ENCODE data around the gene ACTMAP. TPM values are rescaled to one million over a fixed set of nuclear protein-coding genes. Genes with fewer than 3 reads are reported as not detected.

ACTMAP gene
- total RNA-seq, 1 experiment from 2014 or later = 27.7 TPM

DNA sequence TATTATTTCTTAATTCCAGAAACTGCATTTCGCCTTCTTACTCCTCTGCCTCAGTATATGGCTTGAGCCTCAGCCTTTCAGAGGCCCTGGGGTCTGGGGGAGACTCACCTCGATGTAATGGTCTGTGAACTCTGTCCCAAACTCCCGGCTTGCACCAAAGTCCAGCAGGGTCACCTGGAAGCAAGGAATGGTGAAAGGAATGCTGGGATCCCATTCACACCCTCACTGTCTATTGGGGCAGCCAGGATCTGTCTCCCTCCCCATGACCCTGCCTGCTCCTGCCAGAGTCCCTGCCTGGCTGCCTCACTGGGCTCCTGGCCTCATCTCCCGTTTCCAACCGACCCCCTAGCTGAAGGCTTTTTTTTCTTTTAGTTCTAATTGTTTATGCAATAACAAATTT is 54.4 kb downstream of the ACTMAP start:
- H3K56ac ChIP-seq (ENCODE audit: insufficient read length, low read depth, low read length) = no peak overlapping the region
- peaks cover 5 to 12% of the 10 kb centered on the region in 2 experiments; a peak in 3 of 4 replicates for H3K4me1 Mint-ChIP-seq
- no peaks in the 10 kb centered on the region for H3K4me1 ChIP-seq (ENCODE audit: insufficient read depth, low read length)
- no peak overlapping the region for H2BK20ac ChIP-seq (ENCODE audit: low read depth, low read length, poor library complexity, severe bottlenecking)
- H3K18ac ChIP-seq (ENCODE audit: insufficient read length, low read depth, low read length) = no peak overlapping the region
- no peaks in the 10 kb centered on the region for H3K27me3 ChIP-seq (ENCODE audit: insufficient read depth, low read length)
- no peak overlapping the region for H3K9ac ChIP-seq (ENCODE audit: extremely low read depth, insufficient read length, low read length)
- H4K5ac ChIP-seq (ENCODE audit: insufficient read length, low read depth, low read length) = no peak overlapping the region
- no peaks in the 10 kb centered on the region for H3K27me3 Mint-ChIP-seq (ENCODE audit: low read depth)
- H3K23ac ChIP-seq (ENCODE audit: insufficient read length, low read depth, low read length) = no peak overlapping the region
- no peak overlapping the region for H3K4ac ChIP-seq (ENCODE audit: low read depth, low read length)
- H2BK120ac ChIP-seq (ENCODE audit: low read depth, low read length, poor library complexity, severe bottlenecking) = no peak overlapping the region
- H3K23me2 ChIP-seq (ENCODE audit: insufficient read length, low read depth, low read length, poor library complexity, severe bottlenecking) = peaks cover 3% of the 10 kb centered on the region
- H3K9me3 Mint-ChIP-seq = no peaks in the 10 kb centered on the region
- WGBS (ENCODE audit: extremely low coverage, insufficient read length, low lambda C conversion rate) = no CpG with 5 or more reads among the region's 5 CpGs
- no peaks in the 10 kb centered on the region for H3K79me2 ChIP-seq (ENCODE audit: insufficient read depth, low read length)
- no peak overlapping the region for H4K91ac ChIP-seq (ENCODE audit: insufficient read length, low read depth, low read length)
- H4K8ac ChIP-seq (replicated peaks; ENCODE audit: insufficient read length, low read depth, low read length) = no peak overlapping the region
- no peak overlapping the region for H2BK12ac ChIP-seq (ENCODE audit: insufficient read length, low read depth, low read length)
- no peaks in the 10 kb centered on the region for H3K79me1 ChIP-seq (ENCODE audit: insufficient read depth, low read depth, low read length, poor library complexity, severe bottlenecking)
- no peak overlapping the region for H2BK5ac ChIP-seq (ENCODE audit: insufficient read length, low read length)
- H3T11ph ChIP-seq (ENCODE audit: low read length) = no peak overlapping the region
- no peak overlapping the region for H3K4me2 ChIP-seq (ENCODE audit: insufficient read depth, insufficient read length, low read length)
- no peak overlapping the region for H2BK15ac ChIP-seq (ENCODE audit: low read depth, low read length)
- TF ChIP-seq, protein P1, sequence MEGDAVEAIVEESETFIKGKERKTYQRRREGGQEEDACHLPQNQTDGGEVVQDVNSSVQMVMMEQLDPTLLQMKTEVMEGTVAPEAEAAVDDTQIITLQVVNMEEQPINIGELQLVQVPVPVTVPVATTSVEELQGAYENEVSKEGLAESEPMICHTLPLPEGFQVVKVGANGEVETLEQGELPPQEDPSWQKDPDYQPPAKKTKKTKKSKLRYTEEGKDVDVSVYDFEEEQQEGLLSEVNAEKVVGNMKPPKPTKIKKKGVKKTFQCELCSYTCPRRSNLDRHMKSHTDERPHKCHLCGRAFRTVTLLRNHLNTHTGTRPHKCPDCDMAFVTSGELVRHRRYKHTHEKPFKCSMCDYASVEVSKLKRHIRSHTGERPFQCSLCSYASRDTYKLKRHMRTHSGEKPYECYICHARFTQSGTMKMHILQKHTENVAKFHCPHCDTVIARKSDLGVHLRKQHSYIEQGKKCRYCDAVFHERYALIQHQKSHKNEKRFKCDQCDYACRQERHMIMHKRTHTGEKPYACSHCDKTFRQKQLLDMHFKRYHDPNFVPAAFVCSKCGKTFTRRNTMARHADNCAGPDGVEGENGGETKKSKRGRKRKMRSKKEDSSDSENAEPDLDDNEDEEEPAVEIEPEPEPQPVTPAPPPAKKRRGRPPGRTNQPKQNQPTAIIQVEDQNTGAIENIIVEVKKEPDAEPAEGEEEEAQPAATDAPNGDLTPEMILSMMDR (conservative IDR thresholded peaks at IDR 0.05) = no peak
- H3K27ac ChIP-seq (ENCODE audit: insufficient read length, low read depth, low read length) = no peak overlapping the region
- no peak overlapping the region for H2AK5ac ChIP-seq (ENCODE audit: insufficient read length, low read length)
- H3K36me3 Mint-ChIP-seq (ENCODE audit: insufficient read depth in 1 of 3, low read depth in 3 of 3) = peaks cover 12 to 48% (median 37%) of the 10 kb centered on the region in 3 experiments
- H4K20me1 ChIP-seq (ENCODE audit: control insufficient read depth, insufficient read depth, insufficient read length) = no peaks in the 10 kb centered on the region
- H3K4me3 Mint-ChIP-seq = no peak overlapping the region; a peak in 1 of 5 replicates
- no peaks in the 10 kb centered on the region for H3K9me3 ChIP-seq (ENCODE audit: control insufficient read depth, low read depth, low read length)
- DNase-seq = no peak
- no peak overlapping the region for H3K14ac ChIP-seq (ENCODE audit: insufficient read depth, low read length)
- H2AFZ ChIP-seq (ENCODE audit: low read length) = no peak overlapping the region
- no peak overlapping the region; a peak in 1 of 7 replicates for H3K27ac Mint-ChIP-seq

Data from H9 (cell line).